Lung (tissue), 12 donors: Measurements from ENCODE around the gene CA10. TPM values are rescaled to one million over a fixed set of nuclear protein-coding genes. Genes with fewer than 3 reads are reported as not detected.

Experiments used
- ATAC-seq: fragments of 200-7000 bp; cut with Tn5 transposase; one replicate; pipeline ENCODE4 v1.9.1; 2020; ENCODE audit warnings: moderate number of reproducible peaks; ENCODE audit not compliant: insufficient read depth, low FRiP score
- DNase-seq, 3 donors: peaks; one replicate each; pipeline ENCODE4 v3.0.0-alpha.2; 2013 to 2017
- H3K27ac ChIP-seq, 2 donors: one replicate each; pipeline ENCODE4 v1.5.1; 2013; ENCODE audit warnings: mild to moderate bottlenecking in 2 of 2, moderate library complexity in 2 of 2, control low read depth in 1 of 2, inconsistent platforms in 1 of 2, low read depth in 1 of 2, low read length in 1 of 2
- H3K27me3 ChIP-seq, 3 donors: one replicate each; pipeline ENCODE4 v1.5.1; 2013; ENCODE audit warnings: low read length in 2 of 3; ENCODE audit not compliant: control insufficient read depth in 3 of 3, insufficient read depth in 3 of 3
- H3K36me3 ChIP-seq, 4 donors: one replicate each; pipeline ENCODE4 v1.5.1; 2013; ENCODE audit warnings: low read length in 4 of 4, mild to moderate bottlenecking in 1 of 4, moderate library complexity in 1 of 4; ENCODE audit not compliant: control insufficient read depth in 4 of 4, insufficient read depth in 4 of 4
- H3K4me1 ChIP-seq, 5 donors: one replicate each; pipeline ENCODE4 v1.5.1; 2013; ENCODE audit warnings: low read length in 5 of 5, mild to moderate bottlenecking in 2 of 5, moderate library complexity in 1 of 5; ENCODE audit not compliant: control insufficient read depth in 5 of 5, insufficient read depth in 5 of 5
- H3K4me3 ChIP-seq: one replicate; pipeline ENCODE4 v1.5.1; 2013; ENCODE audit warnings: mild to moderate bottlenecking, control low read depth, moderate library complexity
- H3K9ac ChIP-seq, 2 donors: one replicate each; pipeline ENCODE4 v1.5.1; 2013; ENCODE audit warnings: low read length in 2 of 2, control low read depth in 1 of 2; ENCODE audit not compliant: insufficient read depth in 1 of 2
- H3K9me3 ChIP-seq, 4 donors: one replicate each; pipeline ENCODE4 v1.5.1; 2013; ENCODE audit warnings: low read length in 3 of 4, mild to moderate bottlenecking in 1 of 4, moderate library complexity in 1 of 4; ENCODE audit not compliant: control insufficient read depth in 4 of 4, insufficient read depth in 3 of 4
- CTCF ChIP-seq: IDR thresholded peaks from 2 replicates; pipeline ENCODE4 v1.5.1; 2012; ENCODE audit warnings: mild to moderate bottlenecking; ENCODE audit errors: control extremely low read depth, extremely low read depth
- WGBS, 2 donors: extraction: QIAGEN DNeasy Blood & Tissue Kit; methylation state at CpG; one replicate each; pipeline ENCODE4 v1.1.7; 2013; 5-methylcytosine and 5-hydroxymethylcytosine counted together
- polyA plus RNA-seq, 2 donors: library from polyadenylated mRNA; stranded (reverse); fragments of 200-250 nt; gene quantifications; one replicate each; pipeline ENCODE4 v1.2.1, GENCODE V29; 2013
- total RNA-seq, 2 donors: library from RNA; depleted of rRNA in 1 of 2; stranded (reverse); fragments of >200 nt in 1 of 2; gene quantifications; one replicate each; pipeline ENCODE4 v1.2.1, GENCODE V29; 2014 to 2021
- donor health status: control.
- donor health status: control.
- donor health status: Bipolar disorder and iron deficiency.
- donor health status: healthy.
- donor health status: DM: yes; HTN: yes; CAD: no.

CA10 gene
- total and polyA plus RNA-seq, 4 donors: 0.04 to 0.17 TPM; not detected in 2

GRCh38 chr17:52035336-52035915 lies 123.1 kb downstream of the CA10 start:
- WGBS, 2 donors: 76 to 80% methylated on average over 6 of the region's 6 CpGs
- H3K27ac ChIP-seq: no peak overlapping the region
- DNase-seq (no peak), ATAC-seq (no peak)
- TF ChIP-seq CTCF: no peak
- H3K4me1 ChIP-seq: no peaks in the 10 kb centered on the region
- H3K4me3 ChIP-seq: no peak overlapping the region
- no peak overlapping the region for H3K9ac ChIP-seq
- H3K9me3 ChIP-seq: no peaks in the 10 kb centered on the region
- no peaks in the 10 kb centered on the region for H3K27me3 ChIP-seq
- no peaks in the 10 kb centered on the region for H3K36me3 ChIP-seq

GRCh38 chr17:52032454-52032853 lies 126.1 kb downstream of the CA10 start:
- 63 to 87% methylated on average over 3 of the region's 3 CpGs for WGBS, 2 donors
- H3K4me3 ChIP-seq: no peak overlapping the region
- no peak for ATAC-seq
- no peaks in the 10 kb centered on the region for H3K36me3 ChIP-seq
- DNase-seq: no peak
- no peak overlapping the region for H3K9ac ChIP-seq
- no peaks in the 10 kb centered on the region for H3K27me3 ChIP-seq
- no peaks in the 10 kb centered on the region for H3K4me1 ChIP-seq
- no peaks in the 10 kb centered on the region for H3K9me3 ChIP-seq
- TF ChIP-seq CTCF: no peak
- no peak overlapping the region for H3K27ac ChIP-seq

- no peaks in the 10 kb centered on the region for H3K36me3 ChIP-seq
- DNase-seq: no peak
- no peaks in the 10 kb centered on the region for H3K27me3 ChIP-seq
- H3K4me3 ChIP-seq: no peak overlapping the region
- H3K4me1 ChIP-seq: no peaks in the 10 kb centered on the region
- H3K9ac ChIP-seq: no peak overlapping the region
- no peak overlapping the region for H3K27ac ChIP-seq
- no peaks in the 10 kb centered on the region for H3K9me3 ChIP-seq
- no peak for ATAC-seq
- 55 to 65% methylated on average over 3 of the region's 3 CpGs for WGBS, 2 donors
- no peak for TF ChIP-seq CTCF
These were observed 128.5 kb downstream of the CA10 start for GRCh38 chr17:52030052-52030451.
